ENCODE data around the gene SELL. TPM values are rescaled to one million over a fixed set of nuclear protein-coding genes. Genes with fewer than 3 reads are reported as not detected.
"Not testable (repeated sequence)": the region's sequence is repeated elsewhere in the genome, so short reads cannot be mapped to it uniquely, and the experiment has no call there.

Gene SELL
- total RNA-seq, 2 donors from 2014 or later = 29.5 to 66.8 TPM

DNA sequence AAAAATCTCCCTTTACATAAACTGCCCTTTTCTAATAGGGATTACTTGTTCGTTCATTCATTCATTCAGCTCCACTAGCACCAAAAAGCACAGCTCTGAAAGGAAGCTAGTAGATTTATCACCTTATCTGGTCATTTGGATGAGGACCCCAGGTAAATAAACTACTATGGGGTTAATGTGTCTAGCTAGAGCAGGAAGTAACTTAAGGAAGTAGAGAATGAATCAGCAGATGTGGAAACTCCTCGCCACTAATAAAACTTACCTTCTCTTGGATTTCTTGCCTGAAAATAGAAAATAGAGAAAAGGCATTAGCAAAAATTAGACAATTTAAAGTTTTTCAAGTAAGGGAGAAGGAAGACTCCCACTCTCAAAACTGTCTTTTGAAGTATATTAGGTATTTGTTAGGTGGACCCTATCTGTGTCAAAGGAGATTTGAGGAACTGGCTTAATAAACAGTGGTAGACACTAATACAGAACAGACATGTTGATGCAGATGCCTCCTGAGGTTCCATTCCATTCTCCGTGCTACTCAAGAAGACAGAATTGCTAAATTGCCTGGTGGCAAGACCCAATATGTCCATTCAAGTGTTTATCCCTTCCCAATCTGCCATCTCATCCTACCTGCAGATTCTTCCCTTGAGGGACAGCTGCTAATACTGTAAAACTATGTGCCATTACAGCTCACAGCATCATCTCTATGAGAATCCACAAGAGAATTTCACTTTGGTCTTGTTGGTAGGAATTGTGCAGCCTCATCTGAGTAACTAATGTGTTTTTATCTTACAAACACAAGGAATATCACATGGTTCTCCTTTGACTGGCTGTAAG, 14.9 kb downstream of the SELL start:
- ATAC-seq (no peak), DNase-seq (ENCODE audit: low spot score) (no peak)
- H3K4me1 Mint-ChIP-seq (ENCODE audit: low read depth in 2 of 2) = peaks cover 78 to 92% of the 10 kb centered on the region in 2 donors
- peaks cover 6% of the 10 kb centered on the region for H3K9me3 Mint-ChIP-seq
- H3K27ac Mint-ChIP-seq = peak overlapping the region; percentile 93 to 96
- H3K27me3 Mint-ChIP-seq = no peaks in the 10 kb centered on the region
- peak overlapping the region; percentile 84 for H3K4me3 Mint-ChIP-seq
- peaks cover 6% of the 10 kb centered on the region for H3K36me3 Mint-ChIP-seq

DNA sequence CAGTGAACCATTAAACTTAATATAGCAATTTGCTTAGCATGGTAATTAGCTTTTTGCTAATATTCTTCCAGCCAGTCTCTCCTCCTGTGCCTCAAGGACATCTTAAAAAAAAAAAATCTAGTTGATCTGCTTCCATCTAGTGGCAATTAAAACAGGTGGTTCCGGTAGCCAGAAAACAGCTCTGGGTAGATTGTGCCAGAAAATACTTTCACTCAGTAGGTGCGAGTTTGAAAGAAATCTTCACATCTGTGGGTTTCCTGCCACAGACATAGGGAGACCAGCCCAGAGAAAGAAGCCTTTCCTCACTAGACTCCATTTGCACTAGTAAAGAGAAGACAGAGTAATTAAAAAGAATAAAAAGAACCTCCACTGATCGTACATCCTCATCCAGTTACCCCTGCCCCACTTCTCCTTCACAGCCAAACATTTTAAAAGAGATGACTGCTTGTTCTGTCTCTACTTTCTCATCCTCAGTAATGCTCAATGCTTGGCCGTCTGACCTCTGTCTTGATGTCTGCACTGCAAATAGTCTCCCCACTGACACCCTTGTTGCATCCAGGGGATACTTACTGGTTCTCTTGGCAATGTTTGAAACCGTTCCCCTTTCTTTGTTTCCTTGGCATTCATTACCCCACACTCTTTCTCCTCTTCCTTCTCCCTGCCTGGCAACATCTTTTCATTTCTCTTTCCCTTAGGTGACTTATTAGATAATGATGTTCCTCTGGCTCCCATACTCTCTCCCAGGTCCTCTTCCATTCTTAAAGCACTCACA, 16.9 kb downstream of the SELL start:
- Mint-ChIP-seq H3K27ac (peak overlapping the region; percentile 93 to 96), H3K4me3 (peak overlapping the region; percentile 84), H3K4me1 (ENCODE audit: low read depth in 2 of 2) (peaks cover 77 to 91% of the 10 kb centered on the region in 2 donors), H3K27me3 (no peaks in the 10 kb centered on the region), H3K9me3 (peaks cover 9% of the 10 kb centered on the region), H3K36me3 (peaks cover 16% of the 10 kb centered on the region)
- ATAC-seq = peak; percentile 66 to 74
- DNase-seq (ENCODE audit: low spot score) = peak; percentile 66

DNA sequence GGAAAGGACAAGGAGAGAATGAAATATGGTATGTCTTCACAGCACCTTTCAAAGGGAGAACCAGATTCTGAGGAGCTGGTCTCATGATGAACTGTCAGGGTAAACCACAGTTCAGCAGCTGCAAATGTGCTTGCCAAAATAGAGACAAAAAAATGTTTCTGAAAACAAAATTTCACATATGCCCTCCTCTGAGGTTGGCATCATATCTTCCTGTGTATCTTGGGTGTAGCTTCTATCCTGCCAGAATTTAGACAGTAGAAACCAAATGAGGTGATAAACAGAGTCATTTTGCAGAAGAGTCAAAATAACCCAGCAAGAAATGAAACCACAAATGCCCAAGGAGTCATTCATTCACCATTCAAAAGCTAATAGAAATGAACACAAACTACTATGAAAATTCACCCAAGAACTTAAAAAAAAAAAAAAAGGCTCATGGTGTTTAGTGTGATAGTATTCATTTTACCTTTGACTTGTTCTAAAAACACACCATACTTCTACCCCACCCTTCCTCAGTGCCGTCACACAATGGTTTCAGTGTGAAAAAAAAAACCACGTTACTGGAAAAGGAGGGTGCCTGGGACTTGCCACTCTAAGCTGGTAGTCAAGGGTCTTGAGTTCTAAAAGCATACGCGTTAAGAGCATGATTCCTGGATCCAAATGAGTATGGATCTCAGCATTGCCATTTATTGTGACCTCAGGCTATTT, 18.5 kb downstream of the SELL start:
- DNase-seq (ENCODE audit: low spot score) = peak; percentile 68
- H3K27ac Mint-ChIP-seq = peak overlapping the region; percentile 93 to 96
- peaks cover 9% of the 10 kb centered on the region for H3K9me3 Mint-ChIP-seq
- peaks cover 62 to 75% of the 10 kb centered on the region in 2 donors for H3K4me1 Mint-ChIP-seq (ENCODE audit: low read depth in 2 of 2)
- no peaks in the 10 kb centered on the region for H3K27me3 Mint-ChIP-seq
- peaks cover 16% of the 10 kb centered on the region for H3K36me3 Mint-ChIP-seq
- peak overlapping the region; percentile 84 for H3K4me3 Mint-ChIP-seq
- ATAC-seq = peak; percentile 78 to 82

DNA sequence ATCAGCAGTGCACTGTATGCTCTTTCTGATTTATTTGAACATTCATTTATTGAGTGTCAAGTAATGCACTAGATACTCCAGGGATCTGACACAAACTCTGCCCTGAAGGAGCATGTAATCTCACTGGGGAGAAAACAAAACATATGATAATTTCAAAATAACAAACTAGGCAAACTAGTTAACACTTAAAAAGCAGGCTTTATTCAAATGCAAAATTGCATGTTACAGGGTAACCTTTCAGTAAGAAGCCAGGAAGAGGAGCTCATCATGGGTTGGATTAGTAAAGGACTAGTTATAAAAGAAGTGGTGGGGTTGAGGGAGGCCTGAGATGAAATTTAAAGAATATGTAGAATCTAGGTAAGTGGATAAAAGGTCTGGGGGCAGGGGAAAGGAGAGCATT, 20.9 kb downstream of the SELL start:
- peak overlapping the region; percentile 93 to 96 for H3K27ac Mint-ChIP-seq
- H3K4me1 Mint-ChIP-seq (ENCODE audit: low read depth in 2 of 2) = peaks cover 46 to 53% of the 10 kb centered on the region in 2 donors
- no peaks in the 10 kb centered on the region for H3K27me3 Mint-ChIP-seq
- H3K9me3 Mint-ChIP-seq = peaks cover 9% of the 10 kb centered on the region
- no peak for DNase-seq (ENCODE audit: low spot score)
- peak overlapping the region; percentile 84 for H3K4me3 Mint-ChIP-seq
- no peak for ATAC-seq
- H3K36me3 Mint-ChIP-seq = peaks cover 16% of the 10 kb centered on the region

- ATAC-seq = no peak
- peaks cover 16% of the 10 kb centered on the region for H3K36me3 Mint-ChIP-seq
- H3K4me1 Mint-ChIP-seq (ENCODE audit: low read depth in 2 of 2) = peaks cover 35 to 42% of the 10 kb centered on the region in 2 donors
- DNase-seq (ENCODE audit: low spot score) = no peak
- H3K27me3 Mint-ChIP-seq = no peaks in the 10 kb centered on the region
- peaks cover 3% of the 10 kb centered on the region for H3K9me3 Mint-ChIP-seq
- H3K4me3 Mint-ChIP-seq = no peak overlapping the region
- no peak overlapping the region for H3K27ac Mint-ChIP-seq
Observed at GRCh38 chr1:169689395-169689794, 22.0 kb downstream of the SELL start.

- H3K9me3 Mint-ChIP-seq; DNase-seq (ENCODE audit: low spot score); ATAC-seq; H3K27me3 Mint-ChIP-seq; H3K4me3 Mint-ChIP-seq: not testable (repeated sequence)
- Mint-ChIP-seq H3K4me1 (ENCODE audit: low read depth in 2 of 2) (peaks cover 27 to 32% of the 10 kb centered on the region in 2 donors), H3K36me3 (peaks cover 11% of the 10 kb centered on the region), H3K27ac (peak overlapping the region in 1 of 2 donors; percentile 31)
Observed at GRCh38 chr1:169688377-169688776, 23.0 kb downstream of the SELL start.

- Mint-ChIP-seq H3K4me3 (no peak overlapping the region), H3K4me1 (ENCODE audit: low read depth in 2 of 2) (peaks cover 26% of the 10 kb centered on the region in 2 donors), H3K27ac (no peak overlapping the region), H3K36me3 (no peaks in the 10 kb centered on the region), H3K27me3 (no peaks in the 10 kb centered on the region), H3K9me3 (no peaks in the 10 kb centered on the region)
- DNase-seq (ENCODE audit: low spot score) (no peak), ATAC-seq (no peak)
Observed at GRCh38 chr1:169683661-169684060, 27.8 kb downstream of the SELL start.

GRCh38 chr1:169683168-169683567, 28.3 kb downstream of the SELL start:
- not testable (repeated sequence) for H3K27ac Mint-ChIP-seq, H3K27me3 Mint-ChIP-seq

DNA sequence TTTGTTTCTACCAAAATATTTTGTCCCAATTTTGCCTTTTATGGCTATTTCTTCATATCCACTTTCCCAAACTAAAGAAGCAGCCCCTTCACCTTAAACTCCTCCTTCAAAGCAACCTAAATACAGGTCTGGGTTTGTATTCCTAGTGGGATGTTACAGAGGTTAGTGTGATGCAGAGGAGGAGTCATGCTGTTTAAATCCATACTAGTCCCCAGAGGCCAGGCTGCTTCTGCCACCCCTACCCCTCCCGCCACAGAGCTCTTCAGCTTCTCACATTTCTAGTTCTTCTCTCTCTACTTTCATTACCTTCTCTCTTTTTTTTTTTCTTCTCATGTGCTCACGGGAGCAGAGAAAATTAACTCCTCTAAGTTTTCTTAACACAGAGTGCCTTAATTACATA, 29.3 kb downstream of the SELL start:
- Mint-ChIP-seq H3K4me1 (ENCODE audit: low read depth in 2 of 2) (peaks cover 26 to 27% of the 10 kb centered on the region in 2 donors), H3K27ac (peak overlapping the region in 1 of 2 donors; percentile 90), H3K27me3 (no peaks in the 10 kb centered on the region), H3K36me3 (no peaks in the 10 kb centered on the region), H3K9me3 (no peaks in the 10 kb centered on the region), H3K4me3 (no peak overlapping the region)
- ATAC-seq = no peak
- DNase-seq (ENCODE audit: low spot score) = no peak

More at GRCh38 chr1:169683168-169683567, 28.3 kb downstream of the SELL start:
- H3K4me1 Mint-ChIP-seq (ENCODE audit: low read depth in 2 of 2) = peaks cover 26 to 27% of the 10 kb centered on the region in 2 donors
- not testable (repeated sequence) for ATAC-seq; H3K4me3 Mint-ChIP-seq; H3K9me3 Mint-ChIP-seq; DNase-seq (ENCODE audit: low spot score); H3K36me3 Mint-ChIP-seq

DNA sequence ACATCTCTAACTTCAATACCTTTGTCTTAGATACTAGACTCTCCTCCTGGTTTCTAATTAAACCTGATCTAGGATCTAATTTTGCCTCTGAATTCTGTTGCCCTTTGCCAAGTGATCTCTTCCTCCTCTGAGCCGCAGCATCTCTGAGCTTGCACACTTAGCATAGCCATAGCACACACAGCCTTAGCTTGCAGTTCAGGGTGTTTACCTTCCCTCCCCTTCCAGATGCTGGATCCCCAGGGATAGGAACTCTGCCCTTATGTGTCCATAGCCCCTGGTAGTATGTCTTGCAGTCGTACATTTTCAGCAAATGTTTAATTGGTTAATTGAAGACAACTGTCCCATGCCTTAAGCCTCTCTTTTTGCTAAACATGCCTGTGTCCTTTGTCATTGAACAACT, 30.3 kb downstream of the SELL start:
- no peaks in the 10 kb centered on the region for H3K36me3 Mint-ChIP-seq
- peak overlapping the region; percentile 61 for H3K4me3 Mint-ChIP-seq
- ATAC-seq = peak; percentile 17 to 24
- H3K27me3 Mint-ChIP-seq = no peaks in the 10 kb centered on the region
- no peaks in the 10 kb centered on the region for H3K9me3 Mint-ChIP-seq
- H3K27ac Mint-ChIP-seq = peak overlapping the region; percentile 61 to 90
- H3K4me1 Mint-ChIP-seq (ENCODE audit: low read depth in 2 of 2) = peaks cover 35 to 36% of the 10 kb centered on the region in 2 donors
- no peak for DNase-seq (ENCODE audit: low spot score)

- Mint-ChIP-seq H3K9me3 (no peaks in the 10 kb centered on the region), H3K27me3 (no peaks in the 10 kb centered on the region), H3K27ac (peak overlapping the region; percentile 61 to 90), H3K4me1 (ENCODE audit: low read depth in 2 of 2) (peaks cover 41 to 42% of the 10 kb centered on the region in 2 donors), H3K4me3 (peak overlapping the region; percentile 61), H3K36me3 (no peaks in the 10 kb centered on the region)
- ATAC-seq = peak; percentile 88
- DNase-seq (ENCODE audit: low spot score) = peak; percentile 68
Observed at GRCh38 chr1:169680377-169681019, 30.9 kb downstream of the SELL start.

DNA sequence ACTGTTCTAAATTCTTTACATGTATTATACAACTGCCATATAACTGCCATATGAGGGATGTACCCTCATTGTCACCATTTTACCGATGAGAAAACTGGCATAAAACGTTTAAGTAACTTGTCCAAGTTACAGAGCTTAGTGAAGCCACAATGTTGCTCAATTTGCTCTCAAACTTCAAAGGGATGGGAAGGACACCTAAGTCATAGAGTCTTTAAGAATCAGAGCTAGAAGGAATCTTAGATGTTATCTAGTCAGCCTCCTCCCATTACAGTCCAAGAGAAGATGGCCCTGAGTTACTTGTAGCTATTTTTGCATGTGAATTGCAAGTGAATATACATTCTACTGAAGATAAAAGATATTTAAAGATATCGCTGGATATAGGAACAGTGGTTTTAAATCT, 31.7 kb downstream of the SELL start:
- DNase-seq (ENCODE audit: low spot score) (no peak), ATAC-seq (no peak)
- H3K4me3 Mint-ChIP-seq = no peak overlapping the region
- no peaks in the 10 kb centered on the region for H3K36me3 Mint-ChIP-seq
- H3K9me3 Mint-ChIP-seq = no peaks in the 10 kb centered on the region
- H3K27me3 Mint-ChIP-seq = no peaks in the 10 kb centered on the region
- H3K4me1 Mint-ChIP-seq (ENCODE audit: low read depth in 2 of 2) = peaks cover 43 to 44% of the 10 kb centered on the region in 2 donors
- peak overlapping the region in 1 of 2 donors; percentile 90 for H3K27ac Mint-ChIP-seq

DNA sequence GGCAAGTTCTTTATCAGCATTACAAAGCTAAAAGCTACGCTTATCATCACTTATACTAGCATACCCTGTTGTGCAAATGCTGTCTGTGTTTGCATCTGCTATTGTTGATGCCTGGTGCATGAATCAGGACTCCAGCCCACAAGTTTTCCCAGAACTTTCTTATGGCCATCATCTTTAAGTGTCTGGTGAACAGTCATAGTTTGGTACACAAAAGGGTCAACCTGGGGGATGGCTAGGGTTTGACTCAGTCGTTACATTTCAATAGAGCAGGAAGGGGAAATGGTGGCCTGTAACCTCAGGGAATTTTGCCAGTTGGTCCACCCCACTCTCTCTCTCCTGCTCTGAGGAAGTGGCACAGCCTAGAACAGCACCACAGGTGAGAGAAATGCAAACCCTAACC, 35.4 kb downstream of the SELL start:
- Mint-ChIP-seq H3K4me3 (no peak overlapping the region), H3K36me3 (peaks cover 6% of the 10 kb centered on the region), H3K4me1 (ENCODE audit: low read depth in 2 of 2) (peaks cover 31 to 32% of the 10 kb centered on the region in 2 donors), H3K27me3 (no peaks in the 10 kb centered on the region), H3K9me3 (peaks cover 4% of the 10 kb centered on the region), H3K27ac (peak overlapping the region; percentile 21 to 72)
- DNase-seq (ENCODE audit: low spot score) (no peak), ATAC-seq (no peak)

Data from natural killer cell treated with Interleukin-12 subunit alpha and Interleukin-12 subunit beta and Interleukin-15 and Interleukin-18, amount 100 ng/mL, for 72 hours (primary cell).